ENCODE data around the gene COPG1. TPM values are rescaled to one million over a fixed set of nuclear protein-coding genes. Genes with fewer than 3 reads are reported as not detected.

COPG1 gene
- total RNA-seq, 6 experiments from 2014 or later = 316 to 393 (median 342) TPM

DNA sequence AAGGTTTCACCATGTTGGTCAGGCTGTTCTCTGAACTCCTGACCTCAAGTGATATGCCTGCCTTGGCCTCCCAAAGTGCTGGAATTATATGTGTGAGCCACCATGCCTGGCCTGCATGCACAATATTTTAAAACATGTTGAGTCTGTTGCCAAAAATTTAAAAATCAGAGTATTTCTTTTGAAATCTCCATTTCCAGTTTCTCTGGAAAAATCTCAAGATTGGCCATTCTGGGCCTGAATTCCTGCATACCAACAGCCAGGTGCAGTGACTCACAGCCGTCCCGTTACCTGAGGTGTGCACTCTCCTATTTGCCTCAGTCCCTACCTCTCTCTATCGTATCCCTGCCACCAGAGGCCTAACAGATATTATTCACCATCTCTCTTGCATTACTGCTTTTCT lies 15.0 kb upstream of the COPG1 start:
- DNase-seq = no peak
- no peaks in the 10 kb centered on the region for H3K36me3 Mint-ChIP-seq (ENCODE audit: low read depth)
- no peaks in the 10 kb centered on the region for H3K9me3 Mint-ChIP-seq
- peaks cover 38% of the 10 kb centered on the region for H3K4me1 Mint-ChIP-seq (ENCODE audit: low read depth)
- no peaks in the 10 kb centered on the region; the same call in 1 of the 2 replicates for H3K27me3 Mint-ChIP-seq (ENCODE audit: insufficient read depth)
- TF ChIP-seq, protein P1, sequence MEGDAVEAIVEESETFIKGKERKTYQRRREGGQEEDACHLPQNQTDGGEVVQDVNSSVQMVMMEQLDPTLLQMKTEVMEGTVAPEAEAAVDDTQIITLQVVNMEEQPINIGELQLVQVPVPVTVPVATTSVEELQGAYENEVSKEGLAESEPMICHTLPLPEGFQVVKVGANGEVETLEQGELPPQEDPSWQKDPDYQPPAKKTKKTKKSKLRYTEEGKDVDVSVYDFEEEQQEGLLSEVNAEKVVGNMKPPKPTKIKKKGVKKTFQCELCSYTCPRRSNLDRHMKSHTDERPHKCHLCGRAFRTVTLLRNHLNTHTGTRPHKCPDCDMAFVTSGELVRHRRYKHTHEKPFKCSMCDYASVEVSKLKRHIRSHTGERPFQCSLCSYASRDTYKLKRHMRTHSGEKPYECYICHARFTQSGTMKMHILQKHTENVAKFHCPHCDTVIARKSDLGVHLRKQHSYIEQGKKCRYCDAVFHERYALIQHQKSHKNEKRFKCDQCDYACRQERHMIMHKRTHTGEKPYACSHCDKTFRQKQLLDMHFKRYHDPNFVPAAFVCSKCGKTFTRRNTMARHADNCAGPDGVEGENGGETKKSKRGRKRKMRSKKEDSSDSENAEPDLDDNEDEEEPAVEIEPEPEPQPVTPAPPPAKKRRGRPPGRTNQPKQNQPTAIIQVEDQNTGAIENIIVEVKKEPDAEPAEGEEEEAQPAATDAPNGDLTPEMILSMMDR (IDR thresholded peaks at IDR 0.05) = no peak
- H3K27ac Mint-ChIP-seq = no peak overlapping the region
- no peak overlapping the region for H3K4me3 Mint-ChIP-seq

DNA sequence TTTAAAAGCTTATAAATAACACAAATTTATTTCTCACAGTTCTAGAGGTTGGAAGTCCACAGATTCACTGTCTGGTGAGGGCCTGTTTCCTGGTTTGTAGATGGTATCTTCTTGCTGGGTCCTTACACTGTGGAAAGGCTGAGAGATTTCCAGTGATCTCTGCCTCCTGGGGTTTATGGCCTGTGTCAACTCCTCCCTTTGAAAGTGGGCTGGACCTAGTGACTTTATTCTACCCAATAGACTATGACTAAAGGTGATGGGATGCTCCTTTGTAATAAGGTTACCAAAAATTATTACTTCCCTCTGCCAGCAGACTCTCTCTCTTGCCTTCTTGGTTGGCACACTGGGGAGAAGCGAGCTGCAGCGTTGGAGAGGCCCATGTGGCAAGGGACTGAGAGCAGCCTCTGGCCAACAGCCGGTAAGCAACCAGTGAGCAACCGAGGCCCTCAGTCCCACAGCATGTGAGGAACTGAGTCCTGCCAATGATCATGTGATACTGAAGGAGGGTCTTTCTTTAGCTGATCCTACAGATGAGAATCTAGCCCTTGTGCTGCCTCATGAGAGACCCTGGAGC lies 14.0 kb upstream of the COPG1 start:
- DNase-seq = no peak
- H3K4me1 Mint-ChIP-seq (ENCODE audit: low read depth) = peaks cover 38% of the 10 kb centered on the region

DNA sequence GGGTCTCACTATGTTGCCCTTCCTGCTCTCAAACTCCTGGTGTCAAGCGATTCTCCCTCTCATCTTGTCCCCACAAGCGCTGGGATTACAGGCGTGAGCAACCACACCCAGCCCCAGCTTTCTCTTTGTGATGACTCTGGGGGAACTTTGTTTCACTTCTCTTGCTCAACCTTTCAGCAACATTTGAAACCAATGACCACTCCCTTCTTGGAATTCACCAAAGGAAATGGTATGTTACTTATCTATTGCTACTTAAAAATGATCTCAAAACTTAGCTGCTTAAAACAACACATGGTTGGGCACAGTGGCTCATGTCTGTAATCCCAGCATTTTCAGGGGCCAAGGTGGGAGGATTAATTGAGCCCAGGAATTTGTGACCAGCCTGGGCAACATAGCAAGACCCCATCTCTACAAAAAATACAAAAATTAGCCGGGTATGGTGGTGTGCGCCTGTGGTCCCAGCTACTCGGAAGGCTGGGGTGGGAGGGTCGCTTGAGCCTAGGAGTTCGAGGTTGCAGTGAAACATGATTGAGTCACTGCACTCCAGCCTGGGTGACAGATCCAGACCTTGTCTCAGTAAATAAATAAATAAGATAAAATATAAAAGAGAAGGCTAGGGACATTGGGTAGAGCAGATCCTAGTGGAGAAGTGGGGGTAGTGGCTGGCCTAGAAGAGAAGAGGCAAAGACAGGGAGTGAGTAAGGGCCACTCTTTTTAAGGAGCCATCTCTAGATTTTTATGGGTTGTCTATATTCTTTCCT lies 10.3 kb upstream of the COPG1 start:
- Mint-ChIP-seq H3K27ac (no peak overlapping the region), H3K27me3 (ENCODE audit: insufficient read depth) (peaks cover 2% of the 10 kb centered on the region; the same call in 1 of the 2 replicates), H3K4me1 (ENCODE audit: low read depth) (peaks cover 23% of the 10 kb centered on the region), H3K9me3 (no peaks in the 10 kb centered on the region), H3K4me3 (no peak overlapping the region), H3K36me3 (ENCODE audit: low read depth) (no peaks in the 10 kb centered on the region; the same call in 1 of the 2 replicates)
- no peak for DNase-seq
- TF ChIP-seq, protein P1 (IDR thresholded peaks at IDR 0.05) = peak; percentile 33; the same call in 1 of the 2 replicates

More for the DNA sequence above, 14.0 kb upstream of the COPG1 start:
- TF ChIP-seq, protein P1 (IDR thresholded peaks at IDR 0.05) = no peak
- H3K9me3 Mint-ChIP-seq = no peaks in the 10 kb centered on the region
- peaks cover under 1% of the 10 kb centered on the region; the same call in 1 of the 2 replicates for H3K27me3 Mint-ChIP-seq (ENCODE audit: insufficient read depth)
- H3K36me3 Mint-ChIP-seq (ENCODE audit: low read depth) = no peaks in the 10 kb centered on the region
- H3K27ac Mint-ChIP-seq = no peak overlapping the region
- no peak overlapping the region for H3K4me3 Mint-ChIP-seq

DNA sequence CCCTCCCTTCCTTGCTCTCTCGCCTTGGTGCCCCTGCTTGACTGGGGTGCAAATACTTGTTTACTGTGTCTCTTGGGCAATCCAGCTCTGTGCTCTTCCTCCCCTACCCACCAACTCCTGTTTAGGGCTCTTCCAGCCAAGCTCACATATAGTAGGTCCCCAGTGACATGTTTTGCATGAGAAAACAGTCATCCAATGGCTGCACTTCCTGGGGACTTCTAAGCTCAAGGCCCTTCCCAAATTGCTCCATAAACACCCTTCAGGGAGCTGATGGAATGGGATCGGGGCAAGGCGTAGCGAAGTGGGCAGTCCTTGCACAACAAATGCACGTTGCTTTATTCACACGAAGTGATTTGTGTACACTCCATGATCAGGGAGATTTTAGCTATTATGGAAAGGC lies 9.4 kb upstream of the COPG1 start:
- Mint-ChIP-seq H3K4me1 (ENCODE audit: low read depth) (peaks cover 24% of the 10 kb centered on the region), H3K27me3 (ENCODE audit: insufficient read depth) (peaks cover 2% of the 10 kb centered on the region; the same call in 1 of the 2 replicates), H3K27ac (no peak overlapping the region; the same call in 1 of the 2 replicates), H3K4me3 (no peak overlapping the region), H3K36me3 (ENCODE audit: low read depth) (no peaks in the 10 kb centered on the region; the same call in 1 of the 2 replicates), H3K9me3 (no peaks in the 10 kb centered on the region)
- no peak for DNase-seq
- TF ChIP-seq, protein P1 (IDR thresholded peaks at IDR 0.05) = no peak

DNA sequence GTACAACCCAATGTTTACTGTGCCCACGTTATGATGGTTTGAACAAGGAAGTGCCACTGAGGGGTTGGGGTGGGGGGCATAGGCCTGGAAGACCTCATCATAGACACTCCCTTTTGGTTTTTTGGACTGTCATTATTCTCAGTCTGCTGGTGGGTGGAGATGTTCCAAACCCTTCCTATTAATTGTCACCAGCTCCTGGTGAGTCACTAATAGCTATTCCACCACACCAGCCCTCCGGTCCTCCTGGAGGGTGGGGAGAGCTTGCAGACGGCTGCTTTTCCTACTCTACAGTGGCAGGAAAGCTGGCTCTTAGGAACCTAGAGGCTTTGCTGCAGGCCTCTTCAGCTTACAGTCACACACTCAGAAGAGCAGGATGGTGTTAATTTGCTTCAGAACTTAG lies 9.0 kb upstream of the COPG1 start:
- no peaks in the 10 kb centered on the region; the same call in 1 of the 2 replicates for H3K36me3 Mint-ChIP-seq (ENCODE audit: low read depth)
- H3K9me3 Mint-ChIP-seq = no peaks in the 10 kb centered on the region
- no peak overlapping the region for H3K4me3 Mint-ChIP-seq
- H3K27ac Mint-ChIP-seq = no peak overlapping the region; the same call in 1 of the 2 replicates
- peaks cover 28% of the 10 kb centered on the region for H3K4me1 Mint-ChIP-seq (ENCODE audit: low read depth)
- peaks cover 2% of the 10 kb centered on the region; the same call in 1 of the 2 replicates for H3K27me3 Mint-ChIP-seq (ENCODE audit: insufficient read depth)
- TF ChIP-seq, protein P1 (IDR thresholded peaks at IDR 0.05) = no peak
- peak; percentile 52 for DNase-seq
